ENCODE results near the gene KCNJ6. TPM values are rescaled to one million over a fixed set of nuclear protein-coding genes. Genes with fewer than 3 reads are reported as not detected.

Gene KCNJ6
- total and polyA plus RNA-seq, 9 of the 15 experiments (the other 6 are each of a cell fraction or from before 2014, with no cell fraction given): 0.06 to 0.21 (median 0.13) TPM; not detected in 1

- peak; percentile 68 for TF ChIP-seq CTCFL (IDR thresholded peaks at IDR 0.05; ENCODE audit: borderline replicate concordance, insufficient read depth, low read depth, low read length, poor library complexity, severe bottlenecking)
- 0 out of 2 replicates have a peak, but pooled peaks have one; percentile 64 for TF ChIP-seq XRCC5 (IDR thresholded peaks at IDR 0.05; ENCODE audit: low read depth, low read length)
- peak; percentile 22; the same call in 1 of the 2 replicates for TF ChIP-seq VEZF1 (CRISPR knock-in tag; IDR thresholded peaks at IDR 0.05)
- peak; percentile 66 for TF ChIP-seq REST (IDR thresholded peaks at IDR 0.05; ENCODE audit: borderline replicate concordance)
- no peak for TF ChIP-seq REST (CRISPR knock-in tag; IDR thresholded peaks at IDR 0.05; ENCODE audit: low read depth)
- peak; percentile 66 for TF ChIP-seq MEIS2 (IDR thresholded peaks at IDR 0.05; ENCODE audit: partially characterized antibody)
- TF ChIP-seq MBD1 (CRISPR knock-in tag; IDR thresholded peaks at IDR 0.05): no peak
- no peak for TF ChIP-seq STAT5B (CRISPR knock-in tag; IDR thresholded peaks at IDR 0.05)
- no peak for TF ChIP-seq ID3 (CRISPR knock-in tag; IDR thresholded peaks at IDR 0.05)
- TF ChIP-seq ID3 (tag; IDR thresholded peaks at IDR 0.05): no peak
- peak; percentile 98 for TF ChIP-seq ZNF263 (CRISPR knock-in tag; IDR thresholded peaks at IDR 0.05; ENCODE audit: borderline replicate concordance)
- peak; percentile 68 to 83 for TF ChIP-seq RAD21 (CRISPR knock-in tag; conservative IDR thresholded peaks at IDR 0.05 in 1 of 2, IDR thresholded peaks at IDR 0.05 in 1 of 2)
Measured at GRCh38 chr21:37711836-37712568, 204.3 kb downstream of the KCNJ6 start (continued).

Data from K562 (cell line).